Measurements from ENCODE around the gene ERCC2. TPM values are rescaled to one million over a fixed set of nuclear protein-coding genes. Genes with fewer than 3 reads are reported as not detected.

Gene ERCC2
- total RNA-seq, 1 experiment from 2014 or later, result 23.9 TPM

DNA sequence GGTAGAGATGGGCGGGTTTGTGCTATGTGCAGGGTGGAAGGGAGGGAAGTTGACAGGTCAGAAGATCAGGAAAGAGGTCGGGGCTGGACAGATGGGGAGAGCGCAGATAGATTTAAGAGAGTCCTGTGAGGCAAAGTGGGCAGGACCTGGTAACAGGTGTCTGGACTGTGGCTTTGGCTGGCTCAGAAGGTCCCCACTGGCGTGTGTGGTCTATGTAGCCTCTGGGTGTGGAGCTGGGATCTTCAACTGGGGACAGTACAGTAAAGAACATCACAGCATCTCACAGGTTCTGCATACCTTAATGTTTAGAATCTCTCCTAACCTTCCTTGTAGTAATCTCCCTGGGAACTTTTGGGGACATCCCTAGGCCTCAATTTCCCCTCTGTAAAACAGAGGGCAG, 65.4 kb downstream of the ERCC2 start:
- DNase-seq (ENCODE audit: low read depth), result no peak

DNA sequence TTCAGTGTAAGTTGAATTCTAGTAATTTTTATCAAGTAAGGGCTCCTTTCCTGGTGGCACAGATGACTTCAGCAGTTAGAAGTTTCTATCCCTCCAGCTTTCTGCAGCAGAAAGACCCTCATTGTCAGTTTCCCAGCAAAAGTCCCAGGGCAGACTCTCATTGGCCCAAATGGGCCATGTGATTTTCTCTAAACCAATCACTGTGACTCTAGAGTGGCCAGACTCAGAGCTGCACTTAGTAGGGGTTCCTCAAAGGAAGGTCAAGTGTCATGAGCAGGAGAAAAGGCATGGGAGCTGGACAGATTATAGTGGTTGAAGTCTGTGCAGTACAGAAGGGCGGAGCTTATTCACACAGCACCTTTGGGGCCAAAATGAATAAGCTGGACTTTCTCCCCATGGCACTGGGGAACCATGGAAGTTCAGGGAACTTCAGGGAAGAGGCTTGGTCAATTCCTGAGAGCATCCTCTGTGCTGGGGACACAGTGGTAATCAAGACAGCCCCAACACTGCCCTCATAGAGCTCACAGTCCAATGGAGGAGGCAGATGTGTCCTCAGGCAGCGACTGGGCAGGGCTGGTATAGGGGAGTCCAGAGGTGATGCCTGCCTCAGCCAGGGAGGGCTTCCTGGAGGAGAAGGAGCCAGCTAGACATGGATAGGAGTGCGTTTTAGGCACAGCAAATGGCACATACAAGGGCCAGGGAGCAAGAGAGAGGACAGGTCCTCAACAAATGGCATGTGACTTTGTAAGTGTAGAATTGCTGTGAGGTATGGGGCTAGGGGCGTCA, 66.0 kb downstream of the ERCC2 start:
- DNase-seq (ENCODE audit: low read depth), result no peak

DNA sequence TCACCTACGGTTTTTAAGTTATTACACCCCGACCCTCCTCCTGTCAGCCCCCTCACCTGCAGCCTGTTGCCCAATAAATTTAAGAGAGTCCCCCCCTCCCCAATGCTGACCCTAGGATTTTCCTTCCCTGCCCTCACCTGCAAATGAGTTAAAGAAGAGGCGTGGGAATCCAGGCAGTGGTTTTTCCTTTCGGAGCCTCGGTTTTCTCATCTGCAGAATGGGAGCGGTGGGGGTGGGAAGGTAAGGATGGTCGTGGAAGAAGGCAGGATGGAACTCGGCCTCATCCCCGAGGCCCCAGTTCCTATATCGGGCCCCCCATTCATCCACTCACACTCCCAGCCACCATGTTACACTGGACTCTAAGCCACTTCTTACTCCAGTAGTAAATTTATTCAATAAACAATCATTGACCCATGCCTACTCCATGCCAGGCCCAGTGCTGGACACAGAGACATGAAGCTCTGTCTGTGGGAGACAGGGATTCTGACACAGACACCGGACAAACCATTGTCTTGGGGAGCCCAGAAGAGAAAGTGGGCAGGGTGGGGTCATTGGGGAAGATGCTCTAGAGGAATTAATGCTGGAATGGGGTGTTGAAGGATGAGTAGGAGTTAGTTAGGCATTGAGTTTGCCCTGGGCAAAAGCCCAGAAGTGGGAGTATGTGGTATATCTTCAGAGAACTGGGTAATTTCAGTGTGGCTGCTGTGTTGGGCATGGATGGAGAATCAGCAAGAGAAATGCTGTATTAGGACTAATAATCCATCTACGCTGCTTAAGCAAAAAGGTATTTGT, 66.9 kb downstream of the ERCC2 start:
- DNase-seq (ENCODE audit: low read depth), result no peak

DNA sequence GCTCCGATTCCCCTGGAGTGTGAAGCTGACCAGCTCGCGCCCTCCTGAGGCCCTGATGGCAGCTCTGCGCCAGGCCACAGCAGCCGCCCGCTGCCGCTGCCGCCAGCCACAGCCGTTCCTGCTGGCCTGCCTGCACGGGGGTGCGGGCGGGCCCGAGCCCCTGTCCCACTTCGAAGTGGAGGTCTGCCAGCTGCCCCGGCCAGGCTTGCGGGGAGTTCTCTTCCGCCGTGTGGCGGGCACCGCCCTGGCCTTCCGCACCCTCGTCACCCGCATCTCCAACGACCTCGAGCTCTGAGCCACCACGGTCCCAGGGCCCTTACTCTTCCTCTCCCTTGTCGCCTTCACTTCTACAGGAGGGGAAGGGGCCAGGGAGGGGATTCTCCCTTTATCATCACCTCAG, 68.0 kb downstream of the ERCC2 start:
- DNase-seq (ENCODE audit: low read depth), result no peak

Other genes starting within 250 kb of the ERCC2 start
- gene NKPD1, start 209.6 kb downstream of the ERCC2 start, total RNA-seq (2014; rRNA removed; shearing (Covaris generic)), result not detected in 2 replicates
- gene TRAPPC6A, start 192.3 kb downstream of the ERCC2 start, total RNA-seq (2014; rRNA removed; shearing (Covaris generic)), result 0.98 and 1.5 TPM in 2 replicates
- gene BLOC1S3, start 191.8 kb downstream of the ERCC2 start, total RNA-seq (2014; rRNA removed; shearing (Covaris generic)), result 1.5 and 5.0 TPM in 2 replicates
- gene EXOC3L2, start 125.2 kb downstream of the ERCC2 start, total RNA-seq (2014; rRNA removed; shearing (Covaris generic)), result 0.56 and 0.84 TPM in 2 replicates
- 5.3 and 9.2 TPM in 2 replicates for gene MARK4, start 119.3 kb downstream of the ERCC2 start, total RNA-seq (2014; rRNA removed; shearing (Covaris generic))
- not detected in 2 replicates for gene CKM, start 47.7 kb downstream of the ERCC2 start, total RNA-seq (2014; rRNA removed; shearing (Covaris generic))
- gene KLC3, start 29.8 kb downstream of the ERCC2 start, total RNA-seq (2014; rRNA removed; shearing (Covaris generic)), result 0.11 TPM in 1 of 2 replicates, not detected in the other
- gene PPP1R13L, start 34.5 kb upstream of the ERCC2 start, total RNA-seq (2014; rRNA removed; shearing (Covaris generic)), result 18.9 and 34.3 TPM in 2 replicates
- gene POLR1G, start 36.1 kb upstream of the ERCC2 start, total RNA-seq (2014; rRNA removed; shearing (Covaris generic)), result 39.8 and 54.6 TPM in 2 replicates
- 125 and 137 TPM in 2 replicates for gene ERCC1, start 53.3 kb upstream of the ERCC2 start, total RNA-seq (2014; rRNA removed; shearing (Covaris generic))
- gene FOSB, start 97.4 kb upstream of the ERCC2 start, total RNA-seq (2014; rRNA removed; shearing (Covaris generic)), result 0.30 and 0.53 TPM in 2 replicates
- 12.9 and 13.7 TPM in 2 replicates for gene RTN2, start 126.5 kb upstream of the ERCC2 start, total RNA-seq (2014; rRNA removed; shearing (Covaris generic))
- 0.34 and 2.9 TPM in 2 replicates for gene PPM1N, start 127.9 kb upstream of the ERCC2 start, total RNA-seq (2014; rRNA removed; shearing (Covaris generic))
- 248 and 269 TPM in 2 replicates for gene VASP, start 136.9 kb upstream of the ERCC2 start, total RNA-seq (2014; rRNA removed; shearing (Covaris generic))
- gene OPA3, start 214.2 kb upstream of the ERCC2 start, total RNA-seq (2014; rRNA removed; shearing (Covaris generic)), result 12.4 and 14.3 TPM in 2 replicates
- gene GPR4, start 231.6 kb upstream of the ERCC2 start, total RNA-seq (2014; rRNA removed; shearing (Covaris generic)), result 0.03 and 0.10 TPM in 2 replicates